HG03558 (cell line): ENCODE measurements around the gene RNF4.
"Not testable (repeated sequence)": the region's sequence is repeated elsewhere in the genome, so short reads cannot be mapped to it uniquely, and the experiment has no call there.

Experiments
- ATAC-seq: cut with Tn5 transposase; IDR thresholded peaks from one replicate; pipeline ENCODE4 v1.9.1; 2021; ENCODE audit warnings: moderate number of reproducible peaks; ENCODE audit not compliant: unreplicated experiment; ENCODE audit errors: extremely low read depth

Gene RNF4

GRCh38 chr4:2451821-2452785 is 16.8 kb upstream of the RNF4 start:
- ATAC-seq, result no peak

DNA sequence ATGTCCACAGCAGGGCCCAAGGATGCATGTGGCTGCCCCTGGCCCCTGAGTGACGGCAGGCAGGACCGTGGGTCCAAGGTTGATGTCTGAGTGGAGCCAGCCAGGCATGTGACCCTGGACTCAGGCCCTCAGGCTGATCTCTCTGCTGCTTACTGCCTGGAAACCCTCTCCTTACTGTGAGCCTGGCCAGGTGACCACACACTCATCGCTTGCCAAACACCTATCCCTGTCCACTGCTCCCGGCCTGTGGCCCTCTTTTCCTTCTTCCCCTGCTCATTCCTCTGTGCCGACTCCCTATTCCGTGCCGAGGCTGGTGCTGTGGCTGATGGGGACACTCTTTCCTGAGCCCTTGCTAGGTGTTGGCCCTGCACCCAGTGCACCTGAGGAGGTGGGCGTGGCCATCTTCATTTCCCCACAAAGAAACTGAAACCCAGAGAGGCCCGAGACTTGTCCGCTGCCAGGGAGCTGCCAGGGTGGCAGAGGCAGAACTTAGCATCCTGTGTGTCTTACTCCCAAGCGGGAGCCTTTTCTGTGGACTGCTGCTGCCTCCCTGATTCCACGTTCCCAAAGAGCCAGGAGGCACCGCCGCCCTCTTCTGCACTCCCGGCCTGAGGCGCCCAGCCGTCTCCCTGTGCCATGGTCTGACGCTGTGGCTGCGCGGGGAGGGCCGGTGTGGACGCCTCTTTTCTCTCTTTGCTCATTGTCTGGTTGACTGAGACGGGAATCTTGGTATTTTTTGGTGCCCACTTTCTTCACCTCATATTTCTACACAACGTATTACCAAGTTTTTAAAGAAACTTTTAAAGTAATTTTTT is 11.2 kb upstream of the RNF4 start:
- ATAC-seq, result no peak

DNA sequence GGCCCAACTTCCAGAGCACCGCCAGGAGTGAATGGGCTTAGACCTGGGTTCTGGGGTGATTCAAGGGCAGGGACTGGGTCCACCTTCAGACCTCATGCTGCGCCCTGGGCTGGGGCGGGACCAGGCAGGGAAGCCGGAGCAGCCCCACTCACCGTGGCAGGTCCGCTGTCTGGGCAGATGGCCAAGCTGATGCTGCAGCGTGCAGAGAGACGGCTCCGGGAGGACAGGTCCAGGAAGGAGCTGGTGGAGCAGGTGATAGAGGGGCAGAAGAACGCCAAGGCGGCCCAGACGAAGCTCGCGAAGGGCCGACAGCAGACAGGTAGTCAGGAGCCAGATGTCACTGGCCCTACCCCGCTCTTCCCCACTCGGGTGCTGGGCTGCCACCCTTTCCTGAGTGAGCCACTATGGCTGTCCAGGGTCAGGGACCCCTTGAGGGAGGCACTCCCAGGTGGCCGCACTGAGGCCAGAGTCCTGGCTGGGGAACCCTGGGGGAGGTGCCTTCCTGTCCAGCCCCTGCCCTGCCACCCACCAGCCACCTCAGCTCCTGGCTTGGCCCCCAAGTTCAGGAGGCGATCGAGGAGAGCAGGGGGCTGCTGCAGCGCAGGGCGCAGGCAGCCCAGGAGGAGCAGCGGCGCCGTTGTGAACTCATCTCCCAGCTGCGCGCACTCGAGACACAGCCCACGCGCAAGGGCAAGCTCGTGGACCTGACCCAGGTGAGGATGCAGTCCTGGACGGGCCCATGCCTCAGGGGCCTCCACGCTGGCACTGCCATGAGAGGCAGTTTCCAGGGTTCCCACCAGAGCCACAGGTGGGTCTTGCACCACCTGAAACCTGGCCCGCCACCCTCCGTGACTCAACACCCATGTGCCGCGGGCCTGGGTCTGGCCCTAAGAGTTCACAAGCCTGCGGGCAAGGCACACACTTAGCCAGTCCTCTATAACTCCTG is 10.1 kb upstream of the RNF4 start:
- ATAC-seq, result no peak

DNA sequence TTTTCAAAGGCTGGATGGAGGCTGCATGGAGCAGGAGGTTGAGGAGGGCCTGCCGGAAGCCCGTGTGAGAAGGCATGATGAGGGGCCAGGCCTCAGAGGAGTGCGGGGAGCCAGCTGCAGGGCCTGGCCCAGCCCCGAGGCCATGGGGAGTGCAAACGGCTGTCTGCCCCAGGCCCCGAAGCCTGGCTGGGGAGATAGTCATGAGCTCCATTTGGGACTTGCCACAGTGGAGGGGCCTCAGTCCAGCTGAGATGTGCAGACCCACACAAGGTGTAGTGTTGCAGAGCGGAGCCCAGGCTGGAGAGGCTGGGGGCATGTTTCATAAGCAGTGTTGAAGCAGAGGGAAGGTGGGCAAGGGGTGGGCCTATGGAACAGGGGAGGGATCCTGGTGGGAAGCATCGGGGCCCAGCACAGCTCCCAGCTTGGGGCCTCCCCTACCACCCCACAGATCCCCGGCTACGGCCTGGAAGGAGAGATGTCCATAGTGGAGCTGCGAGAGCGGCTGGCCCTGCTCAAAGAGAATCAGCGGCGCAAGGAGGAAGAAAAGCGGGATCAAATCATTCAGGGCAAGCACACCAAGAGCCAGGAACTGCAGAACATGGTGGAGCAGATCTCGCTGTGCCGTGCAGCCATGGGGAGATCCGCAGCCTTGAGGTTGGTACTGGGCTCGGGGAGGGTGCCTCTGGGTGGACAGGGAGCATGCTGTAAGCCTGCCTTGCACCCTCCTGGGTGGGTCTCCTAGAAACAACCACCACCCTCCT is 9.1 kb upstream of the RNF4 start:
- ATAC-seq, result no peak

DNA sequence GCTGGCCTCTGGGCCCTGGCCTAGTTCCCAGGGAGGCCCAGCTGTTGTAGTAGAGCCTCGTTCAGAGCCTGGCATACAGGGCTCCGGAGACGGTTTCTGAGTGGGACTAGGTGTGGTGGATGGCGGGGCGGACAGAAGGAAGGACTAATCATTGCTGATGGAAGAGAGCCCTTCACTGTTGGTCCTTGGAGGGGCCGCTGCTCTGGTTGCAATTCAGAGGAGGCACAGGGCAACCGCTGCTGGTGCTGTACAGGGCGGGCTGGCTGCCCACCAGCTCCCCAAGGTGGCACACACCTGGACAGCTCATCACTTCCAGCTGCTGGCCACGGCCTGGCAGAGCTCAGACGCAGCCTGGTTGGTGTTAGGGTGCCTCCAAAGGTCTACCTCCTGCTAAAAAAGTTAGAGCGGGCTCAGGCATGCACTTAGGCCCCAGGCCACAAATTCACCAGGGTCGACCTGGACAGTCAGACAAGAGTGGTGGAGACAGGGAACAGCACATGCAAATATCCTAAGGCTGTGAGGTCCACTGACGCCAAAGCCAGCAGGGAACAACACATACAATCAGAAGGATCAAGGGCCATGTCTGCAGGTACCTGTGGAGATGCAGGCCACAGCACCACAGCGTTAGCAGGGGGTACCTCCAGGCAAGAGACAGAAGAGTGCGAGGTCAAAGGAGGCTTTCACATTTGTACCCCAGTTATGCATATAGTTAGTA is 7.5 kb upstream of the RNF4 start:
- ATAC-seq, result no peak

DNA sequence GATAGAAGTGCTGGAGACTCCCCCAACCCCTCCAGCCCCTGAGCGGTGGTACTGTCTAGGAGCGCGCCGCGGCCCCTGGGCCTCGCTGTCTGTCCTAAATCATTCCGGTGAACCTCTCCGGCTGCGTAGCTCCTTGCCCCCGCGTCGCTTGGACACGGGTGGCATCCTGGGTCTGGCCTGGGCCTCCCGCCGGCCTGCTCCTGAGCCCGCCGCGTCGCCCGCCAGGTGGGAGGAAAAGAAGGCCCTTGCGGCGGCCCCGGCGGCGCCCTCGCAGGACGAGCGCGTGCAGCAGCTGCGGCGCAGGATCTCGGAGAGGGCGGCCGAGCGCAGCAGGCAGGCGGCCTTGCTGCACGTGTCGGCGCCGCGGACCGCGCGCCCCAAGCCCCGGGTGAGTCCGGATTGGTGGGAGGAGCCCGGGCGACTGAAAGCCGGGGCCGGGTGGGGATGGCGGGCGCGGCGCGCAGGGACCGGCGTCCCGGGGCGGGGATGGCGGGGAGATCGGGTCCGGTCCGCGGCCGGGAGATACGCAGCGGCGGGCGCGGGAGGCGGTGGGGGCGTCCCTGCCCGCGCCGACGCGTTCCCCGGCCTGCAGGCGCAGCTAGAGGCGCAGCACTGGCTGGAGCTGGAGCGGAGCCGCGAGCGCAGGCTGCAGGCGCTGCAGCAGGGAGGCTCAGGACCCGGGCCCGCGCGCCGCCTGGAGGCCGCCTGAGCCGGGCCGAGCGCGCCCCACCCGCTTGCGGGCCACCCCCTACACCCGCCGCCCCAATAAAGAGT is 6.5 kb upstream of the RNF4 start:
- ATAC-seq, result no peak

DNA sequence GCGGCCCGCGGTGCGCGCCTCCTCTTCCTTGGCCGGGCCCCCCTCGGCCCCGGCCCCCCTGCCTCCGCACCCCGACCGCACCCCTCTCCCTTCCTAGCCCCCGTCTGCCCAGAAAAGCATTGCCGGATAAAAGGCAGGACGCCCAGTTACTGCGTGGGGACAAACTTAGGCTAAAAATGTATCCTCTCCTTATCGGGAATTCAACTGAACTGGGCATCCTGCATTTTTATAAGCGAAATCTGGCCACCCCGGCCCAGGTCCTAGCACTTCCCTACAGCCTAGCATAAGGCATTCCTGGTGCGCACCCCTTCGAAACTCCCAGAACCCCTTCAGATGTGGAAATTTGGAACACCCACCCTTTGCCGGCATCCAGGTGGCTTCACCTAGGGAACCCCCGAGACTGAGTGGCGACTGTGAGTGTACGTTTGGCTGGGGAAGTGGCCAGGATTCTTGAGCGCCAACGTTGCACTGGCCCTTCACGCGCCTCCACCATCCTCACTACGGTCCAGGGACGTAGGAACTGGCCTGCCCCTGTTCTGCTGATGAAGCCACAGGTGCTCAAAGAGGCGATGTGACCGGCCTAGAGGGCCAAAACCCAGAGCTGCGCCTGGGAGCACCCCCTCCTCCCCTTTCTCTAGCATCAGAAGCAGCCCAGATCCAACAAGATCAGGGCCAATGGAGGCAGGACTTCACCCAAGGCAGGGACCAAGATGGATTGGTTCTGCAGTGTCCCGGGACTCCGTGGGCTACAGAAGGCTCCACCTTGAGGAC is 5.7 kb upstream of the RNF4 start:
- ATAC-seq, result no peak

- no peak for ATAC-seq
Measured at GRCh38 chr4:2465032-2465431, 3.9 kb upstream of the RNF4 start.

GRCh38 chr4:2465544-2465943 is 3.4 kb upstream of the RNF4 start:
- ATAC-seq, result not testable (repeated sequence)

GRCh38 chr4:2469192-2469984 is 482 bp downstream of the RNF4 start:
- peak; percentile 12 for ATAC-seq

- ATAC-seq, result no peak
Measured at GRCh38 chr4:2470791-2471190, 1.9 kb downstream of the RNF4 start.

- ATAC-seq, result no peak
Measured at GRCh38 chr4:2472187-2472586, 3.3 kb downstream of the RNF4 start.

DNA sequence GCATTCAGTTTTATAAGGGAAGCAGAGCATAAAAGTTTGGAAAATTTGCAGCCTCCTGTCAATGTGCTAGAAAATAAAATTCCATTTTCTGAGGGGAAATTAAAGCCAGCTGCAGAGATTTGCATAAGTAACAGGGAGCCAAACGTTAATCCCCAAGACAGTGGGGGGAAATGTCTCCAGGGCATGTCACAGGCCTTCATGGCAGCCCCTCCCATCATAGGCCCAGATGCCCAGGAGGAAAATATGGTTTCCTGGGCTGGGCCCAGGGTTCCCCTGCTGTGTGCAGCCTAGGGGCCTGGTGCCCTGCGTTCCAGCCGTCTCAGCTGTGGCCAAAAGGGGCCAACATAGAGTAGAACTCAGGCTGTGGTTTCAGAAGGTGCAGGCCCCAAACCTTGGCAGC is 9.3 kb downstream of the RNF4 start:
- ATAC-seq, result no peak

GRCh38 chr4:2480649-2481048 is 11.7 kb downstream of the RNF4 start:
- no peak for ATAC-seq

DNA sequence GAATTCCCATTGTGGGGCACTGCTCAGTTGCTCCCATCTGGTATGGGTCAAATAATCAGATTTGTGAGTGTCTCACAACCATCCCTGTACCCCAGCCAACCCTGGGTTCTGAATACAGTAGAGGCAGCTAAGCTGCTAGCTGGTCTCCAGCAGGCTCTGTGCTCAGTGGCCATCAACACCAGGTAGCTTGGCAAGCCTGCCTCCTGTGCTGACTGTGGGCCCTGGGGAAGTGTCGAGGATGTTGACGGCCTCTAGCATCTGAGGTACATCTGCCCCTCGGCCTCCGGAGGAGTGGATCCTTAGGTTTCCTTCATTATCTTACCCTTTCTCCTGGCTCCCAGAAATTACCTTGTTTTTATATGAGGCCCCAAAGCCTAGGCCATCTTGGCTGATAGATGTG is 13.3 kb downstream of the RNF4 start:
- ATAC-seq, result no peak

- no peak for ATAC-seq
Measured at GRCh38 chr4:2482693-2483092, 13.8 kb downstream of the RNF4 start.

- ATAC-seq, result no peak
Measured at GRCh38 chr4:2483237-2483636, 14.3 kb downstream of the RNF4 start.
